Gastroesophageal sphincter (tissue), 4 donors: ENCODE measurements around the gene ITPKC. TPM values are rescaled to one million over a fixed set of nuclear protein-coding genes. Genes with fewer than 3 reads are reported as not detected.

ENCODE experiments used
- ATAC-seq: fragments of 150-250 bp; one replicate; pipeline ENCODE4 v1.9.1; 2016; ENCODE audit warnings: mild to moderate bottlenecking, moderate library complexity
- H3K27ac ChIP-seq, 4 donors: fragments of 200-600 bp; sonication (generic) in 3 of 4; 1 replicate in 3 of 4; 2 replicates in 1 of 4; pipeline ENCODE4 v1.5.1; 2016 to 2019
- H3K27me3 ChIP-seq: fragments of 200-600 bp; sonication (generic); one replicate; pipeline ENCODE4 v1.5.1; 2019
- H3K36me3 ChIP-seq, 2 donors: fragments of 200-600 bp; sonication (generic); one replicate each; pipeline ENCODE4 v1.5.1; 2019; ENCODE audit warnings: control low read depth in 1 of 2
- H3K4me1 ChIP-seq, 3 donors: fragments of 200-600 bp; sonication (generic); 1 replicate in 2 of 3; 2 replicates in 1 of 3; pipeline ENCODE4 v1.5.1; 2016 to 2019; ENCODE audit warnings: control low read depth in 2 of 3
- H3K4me3 ChIP-seq, 2 donors: fragments of 200-600 bp; sonication (generic); one replicate each; pipeline ENCODE4 v1.5.1; 2019; ENCODE audit warnings: mild to moderate bottlenecking in 1 of 2, moderate library complexity in 1 of 2
- H3K9me3 ChIP-seq, 3 donors: fragments of 200-600 bp; sonication (generic); one replicate each; pipeline ENCODE4 v1.5.1; 2017 to 2019; ENCODE audit warnings: control low read depth in 2 of 3
- EP300 ChIP-seq: sonication (generic); formaldehyde crosslinking; IDR thresholded peaks from one replicate; pipeline ENCODE4 v1.6.1; 2017; ENCODE audit warnings: antibody characterized with exemption, mild to moderate bottlenecking
- POLR2A ChIP-seq, 2 donors: fragments of 450-650 bp; IDR thresholded peaks; one replicate each; pipeline ENCODE4 v1.6.1; 2017; ENCODE audit warnings: antibody characterized with exemption in 2 of 2, mild to moderate bottlenecking in 2 of 2, moderate library complexity in 1 of 2
- POLR2AphosphoS5 ChIP-seq: sonication (generic); formaldehyde crosslinking; IDR thresholded peaks from one replicate; pipeline ENCODE4 v1.6.1; 2017; ENCODE audit warnings: antibody characterized with exemption
- WGBS, 2 donors: methylation state at CpG; one replicate each; pipeline ENCODE4 v1.1.5; 2018; ENCODE audit warnings: low coverage in 1 of 2; 5-methylcytosine and 5-hydroxymethylcytosine counted together
- total RNA-seq, 4 donors: library from RNA; depleted of rRNA; stranded (reverse); fragments of >200 nt; gene quantifications; one replicate each; pipeline ENCODE4 v1.1.0, GENCODE V29; 2016
- TF ChIP-seq, protein P1 (sequence below), 4 experiments: fragments of 200-600 bp in 2 of 4; fragments of 450-650 bp in 2 of 4; sonication (generic) in 1 of 4; IDR thresholded peaks; one replicate each; pipeline ENCODE4 v1.5.1; 2017 to 2019; ENCODE audit warnings: antibody characterized with exemption in 4 of 4, mild to moderate bottlenecking in 2 of 4, moderate library complexity in 2 of 4

ITPKC gene
- total RNA-seq, 4 donors from 2014 or later: 25.2 to 71.8 (median 30.6) TPM

DNA sequence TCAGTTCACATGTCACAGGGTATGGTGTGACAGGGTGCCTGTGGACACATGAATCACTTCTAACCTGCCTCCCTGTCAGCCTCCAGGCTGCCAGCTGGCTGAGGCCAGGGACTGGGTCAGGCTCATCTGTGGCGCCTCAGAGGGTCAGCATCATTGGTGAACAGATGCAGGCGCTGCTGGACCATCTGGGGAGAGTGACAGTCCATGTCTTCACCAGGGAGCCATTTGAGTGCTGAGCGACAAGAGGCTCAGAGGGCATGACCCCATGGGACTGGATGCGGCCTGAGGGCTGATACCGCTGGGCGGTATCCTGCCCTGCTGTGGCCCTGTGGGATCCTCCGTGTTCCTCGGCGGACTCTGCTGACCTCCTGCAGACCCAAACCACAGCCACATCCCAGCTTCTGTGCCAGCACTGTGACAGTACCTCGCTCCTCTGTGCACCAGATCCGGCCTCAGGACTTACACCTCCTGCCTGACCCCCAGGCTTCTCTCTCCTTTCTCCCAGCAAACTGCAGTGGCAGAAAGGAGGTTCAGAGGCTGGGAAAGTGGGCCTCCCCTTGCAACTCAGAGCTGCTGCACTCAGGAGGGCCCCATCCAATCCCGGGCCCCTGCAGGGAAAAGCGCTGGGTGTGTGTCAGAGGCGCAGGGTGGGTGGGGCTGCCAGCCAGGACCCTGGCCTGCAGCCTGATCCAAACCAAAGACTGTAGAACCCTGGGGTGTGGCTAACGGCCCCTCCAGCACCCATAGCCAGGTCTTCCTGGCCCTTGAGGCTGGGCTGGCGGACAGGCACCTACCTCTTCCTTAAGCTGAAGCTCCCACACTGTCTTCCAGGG is 23.2 kb downstream of the ITPKC start:
- H3K27ac ChIP-seq: peak overlapping the region in 3 of 4 donors; percentile 67 to 73 (median 71)

DNA sequence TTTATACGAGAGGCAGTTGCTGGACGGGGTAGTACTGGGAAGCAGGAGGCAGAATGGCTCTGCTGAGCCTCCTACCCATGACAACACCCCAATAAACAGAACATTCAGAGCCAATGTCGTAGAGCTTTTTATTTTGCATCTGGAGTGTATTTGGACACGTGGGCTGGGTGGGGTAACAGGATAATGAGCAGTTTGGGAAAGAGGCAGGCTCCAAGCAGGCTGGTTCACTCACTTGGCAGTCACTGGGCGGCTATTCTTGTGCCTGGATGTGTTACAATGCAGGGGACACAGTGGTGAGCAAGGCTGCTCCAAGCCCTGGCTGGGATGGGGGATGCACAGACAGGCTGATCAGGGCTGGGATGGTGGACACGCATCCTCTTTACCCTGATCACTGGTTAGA is 23.8 kb downstream of the ITPKC start:
- Histone ChIP-seq H3K4me1 (peaks cover 0 to 35% (median 3%) of the 10 kb centered on the region in 3 donors), H3K36me3 (peaks cover 0 to 70% of the 10 kb centered on the region in 2 donors), H3K27me3 (no peaks in the 10 kb centered on the region), H3K27ac (peak overlapping the region in 3 of 4 donors; percentile 67 to 73 (median 71)), H3K9me3 (no peaks in the 10 kb centered on the region), H3K4me3 (peak overlapping the region in 1 of 2 donors; percentile 18)
- TF ChIP-seq, protein P1, sequence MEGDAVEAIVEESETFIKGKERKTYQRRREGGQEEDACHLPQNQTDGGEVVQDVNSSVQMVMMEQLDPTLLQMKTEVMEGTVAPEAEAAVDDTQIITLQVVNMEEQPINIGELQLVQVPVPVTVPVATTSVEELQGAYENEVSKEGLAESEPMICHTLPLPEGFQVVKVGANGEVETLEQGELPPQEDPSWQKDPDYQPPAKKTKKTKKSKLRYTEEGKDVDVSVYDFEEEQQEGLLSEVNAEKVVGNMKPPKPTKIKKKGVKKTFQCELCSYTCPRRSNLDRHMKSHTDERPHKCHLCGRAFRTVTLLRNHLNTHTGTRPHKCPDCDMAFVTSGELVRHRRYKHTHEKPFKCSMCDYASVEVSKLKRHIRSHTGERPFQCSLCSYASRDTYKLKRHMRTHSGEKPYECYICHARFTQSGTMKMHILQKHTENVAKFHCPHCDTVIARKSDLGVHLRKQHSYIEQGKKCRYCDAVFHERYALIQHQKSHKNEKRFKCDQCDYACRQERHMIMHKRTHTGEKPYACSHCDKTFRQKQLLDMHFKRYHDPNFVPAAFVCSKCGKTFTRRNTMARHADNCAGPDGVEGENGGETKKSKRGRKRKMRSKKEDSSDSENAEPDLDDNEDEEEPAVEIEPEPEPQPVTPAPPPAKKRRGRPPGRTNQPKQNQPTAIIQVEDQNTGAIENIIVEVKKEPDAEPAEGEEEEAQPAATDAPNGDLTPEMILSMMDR (IDR thresholded peaks at IDR 0.05): no peak
- no peak for TF ChIP-seq EP300
- TF ChIP-seq POLR2AphosphoS5: no peak
- peak in 1 of 2 donors; percentile 19 for TF ChIP-seq POLR2A (IDR thresholded peaks at IDR 0.05)
- ATAC-seq: peak; percentile 84
- 60% methylated on average over 3 of the region's 6 CpGs; no CpG with 5 or more reads in 1 of the 2 donors for WGBS, 2 donors

More for the DNA sequence above, 23.2 kb downstream of the ITPKC start:
- H3K4me1 ChIP-seq: peaks cover 0 to 34% (median 3%) of the 10 kb centered on the region in 3 donors
- no peaks in the 10 kb centered on the region for H3K27me3 ChIP-seq
- no peaks in the 10 kb centered on the region for H3K9me3 ChIP-seq
- 40 to 61% methylated on average over 1 to 3 of the region's 16 CpGs for WGBS, 2 donors
- H3K4me3 ChIP-seq: peak overlapping the region in 1 of 2 donors; percentile 18
- peak; percentile 10 for ATAC-seq
- H3K36me3 ChIP-seq: peaks cover 0 to 77% of the 10 kb centered on the region in 2 donors
- no peak for TF ChIP-seq POLR2AphosphoS5
- TF ChIP-seq POLR2A (IDR thresholded peaks at IDR 0.05): no peak
- no peak for TF ChIP-seq EP300

DNA sequence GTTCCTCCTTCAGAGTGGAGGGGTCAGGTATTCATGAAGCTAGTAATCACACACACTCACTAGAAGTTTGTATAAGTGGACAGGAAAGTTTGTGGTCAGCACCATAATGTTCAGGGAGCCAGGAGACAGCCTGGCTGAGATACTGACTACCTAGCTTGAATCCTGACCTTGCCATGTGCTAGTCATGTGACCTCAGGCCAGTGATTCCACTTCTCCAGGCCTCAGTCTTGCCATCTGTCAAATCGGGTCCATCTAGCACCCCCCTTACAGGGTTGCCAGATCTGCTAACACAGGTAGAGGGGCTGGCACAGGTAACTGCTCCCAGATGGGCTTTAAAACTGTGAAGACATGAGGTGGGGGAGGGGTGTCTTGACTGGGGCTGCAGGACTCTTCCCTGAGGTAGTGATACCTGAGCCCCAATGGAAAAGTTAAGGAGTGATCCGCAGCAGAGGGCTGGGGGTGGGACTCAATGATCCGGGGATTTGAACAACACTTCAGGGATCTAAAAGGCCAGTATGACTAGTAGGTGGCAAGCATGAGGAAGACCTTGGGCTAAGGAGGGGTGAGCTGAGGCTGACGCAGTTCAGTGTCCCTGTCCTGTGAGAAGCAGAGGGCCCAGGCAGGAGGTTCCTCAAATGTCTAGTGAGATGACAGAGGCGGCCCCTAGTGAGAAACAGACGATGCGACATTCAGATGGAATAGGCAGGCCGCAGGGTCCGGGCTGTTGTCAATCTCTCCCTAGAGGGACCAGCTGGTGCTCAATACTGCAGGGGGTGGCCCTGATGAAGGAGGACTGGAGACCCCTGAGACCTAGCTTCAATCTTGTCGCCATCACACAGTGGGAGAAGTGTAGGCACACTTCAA is 24.8 kb downstream of the ITPKC start:
- 65 to 82% methylated on average over 6 to 8 of the region's 10 CpGs for WGBS, 2 donors
- TF ChIP-seq, protein P1 (IDR thresholded peaks at IDR 0.05): no peak
- TF ChIP-seq POLR2A (IDR thresholded peaks at IDR 0.05) (no peak), EP300 (no peak), POLR2AphosphoS5 (no peak)
- ATAC-seq: no peak
- Histone ChIP-seq H3K4me1 (peaks cover 0 to 35% (median 3%) of the 10 kb centered on the region in 3 donors), H3K27ac (peak overlapping the region in 3 of 4 donors; percentile 67 to 73 (median 71)), H3K27me3 (no peaks in the 10 kb centered on the region), H3K4me3 (no peak overlapping the region), H3K9me3 (no peaks in the 10 kb centered on the region), H3K36me3 (peaks cover 0 to 60% of the 10 kb centered on the region in 2 donors)

DNA sequence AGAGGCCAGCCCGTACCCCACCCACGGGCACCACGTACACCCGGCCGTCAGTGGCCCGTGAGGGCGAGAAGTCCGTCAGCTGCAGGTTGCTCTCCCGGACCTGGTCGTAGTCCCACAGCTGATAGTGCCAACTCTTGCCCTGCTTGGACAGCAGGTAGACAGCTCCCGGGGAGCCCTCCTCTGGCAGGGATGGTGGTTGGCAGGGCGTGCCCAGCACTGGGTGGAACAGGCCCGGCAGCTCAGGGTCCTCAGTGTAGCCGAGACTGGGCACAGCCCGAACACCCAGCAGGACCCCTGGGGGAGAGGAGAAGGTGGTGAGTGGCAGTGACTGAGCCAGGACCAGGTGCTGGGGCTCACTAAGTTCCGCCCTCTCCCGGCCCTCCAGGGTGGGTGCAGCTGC is 25.6 kb downstream of the ITPKC start:
- no CpG with 5 or more reads among the region's 17 CpGs for WGBS, 2 donors
- Histone ChIP-seq H3K9me3 (no peaks in the 10 kb centered on the region), H3K27me3 (no peaks in the 10 kb centered on the region), H3K36me3 (peaks cover 0 to 53% of the 10 kb centered on the region in 2 donors), H3K4me1 (peaks cover 0 to 35% (median 3%) of the 10 kb centered on the region in 3 donors), H3K4me3 (no peak overlapping the region), H3K27ac (peak overlapping the region in 1 of 4 donors; percentile 67)
- ATAC-seq: no peak
- TF ChIP-seq EP300: no peak
- no peak for TF ChIP-seq POLR2AphosphoS5
- TF ChIP-seq POLR2A (IDR thresholded peaks at IDR 0.05): no peak
- TF ChIP-seq, protein P1 (IDR thresholded peaks at IDR 0.05): no peak

DNA sequence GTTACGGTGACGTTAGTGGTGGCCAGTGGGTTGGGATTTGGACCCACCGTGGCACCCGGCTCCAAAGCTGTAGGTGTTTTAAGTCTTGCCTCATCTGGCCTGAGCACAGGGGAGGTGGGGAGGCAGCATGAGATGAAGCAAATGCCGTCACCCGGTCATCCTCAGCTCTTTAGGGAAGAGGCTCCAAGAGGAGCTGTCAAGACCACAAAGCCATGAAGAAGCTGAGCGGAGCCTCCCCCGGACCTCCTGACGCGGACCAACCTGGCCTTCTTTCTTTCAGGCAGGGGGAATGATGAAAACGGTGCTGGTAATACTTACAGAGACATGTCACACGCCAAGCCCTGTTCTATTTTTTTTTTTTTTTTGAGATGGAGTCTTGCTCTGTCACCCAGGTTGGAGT is 26.0 kb downstream of the ITPKC start:
- Histone ChIP-seq H3K27me3 (no peaks in the 10 kb centered on the region), H3K36me3 (peaks cover 0 to 49% of the 10 kb centered on the region in 2 donors), H3K4me3 (no peak overlapping the region), H3K4me1 (peaks cover 0 to 35% (median 3%) of the 10 kb centered on the region in 3 donors), H3K27ac (no peak overlapping the region), H3K9me3 (no peaks in the 10 kb centered on the region)
- 60 to 96% methylated on average over 1 to 4 of the region's 12 CpGs for WGBS, 2 donors
- TF ChIP-seq EP300: no peak
- TF ChIP-seq, protein P1 (IDR thresholded peaks at IDR 0.05): no peak
- TF ChIP-seq POLR2A (IDR thresholded peaks at IDR 0.05): no peak
- no peak for TF ChIP-seq POLR2AphosphoS5
- ATAC-seq: no peak
